DMS53 treated with DMSO at 0.1 percent for 48 hours (cell line): Measurements from ENCODE around the gene CEP164.
A peak's percentile ranks its signal among the peaks of the same experiment; 100 is the strongest.
"Not testable (repeated sequence)": the region's sequence is repeated elsewhere in the genome, so short reads cannot be mapped to it uniquely, and the experiment has no call there.

ENCODE experiments used
- DNase-seq: peaks from one replicate; lab custom pipeline; 2025; ENCODE audit not compliant: unreplicated experiment; lab: John Stamatoyannopoulos, UW

The CEP164 gene

GRCh38 chr11:117303646-117304315 is 23.9 kb upstream of the CEP164 start:
- DNase-seq = no peak

GRCh38 chr11:117305145-117305544 is 22.5 kb upstream of the CEP164 start:
- no peak for DNase-seq

- no peak for DNase-seq
These were observed 18.3 kb upstream of the CEP164 start for GRCh38 chr11:117309310-117309709.

GRCh38 chr11:117313091-117313490 is 14.6 kb upstream of the CEP164 start:
- no peak for DNase-seq

GRCh38 chr11:117313828-117314768 is 13.6 kb upstream of the CEP164 start:
- no peak for DNase-seq

GRCh38 chr11:117314840-117315239 is 12.8 kb upstream of the CEP164 start:
- no peak for DNase-seq

GRCh38 chr11:117315285-117316196 is 12.1 kb upstream of the CEP164 start:
- DNase-seq = no peak

- DNase-seq = peak; percentile 58
These were observed 11.3 kb upstream of the CEP164 start, which contains the start of gene BACE1 for GRCh38 chr11:117316197-117316961. TSS of gene BACE1 (minus strand) at chr11:117316256. CDS start at chr11:117315795, 461 bp downstream.

GRCh38 chr11:117318738-117319137 is 8.9 kb upstream of the CEP164 start:
- DNase-seq = no peak

GRCh38 chr11:117319214-117319840 is 8.3 kb upstream of the CEP164 start:
- DNase-seq = no peak

GRCh38 chr11:117327255-117327566 is 443 bp upstream of the CEP164 start:
- not testable (repeated sequence) for DNase-seq

GRCh38 chr11:117328375-117329010 is 839 bp downstream of the CEP164 start:
- DNase-seq = peak; percentile 28

GRCh38 chr11:117332843-117333242 is 5.2 kb downstream of the CEP164 start:
- no peak for DNase-seq

GRCh38 chr11:117333917-117334316 is 6.3 kb downstream of the CEP164 start:
- no peak for DNase-seq

- DNase-seq = no peak
These were observed 7.2 kb downstream of the CEP164 start for GRCh38 chr11:117334896-117335295.

- no peak for DNase-seq
These were observed 7.7 kb downstream of the CEP164 start for GRCh38 chr11:117335399-117335798.

- no peak for DNase-seq
These were observed 9.4 kb downstream of the CEP164 start for GRCh38 chr11:117337076-117337475.

GRCh38 chr11:117345039-117345438 is 17.4 kb downstream of the CEP164 start:
- no peak for DNase-seq

GRCh38 chr11:117354550-117354949 is 26.9 kb downstream of the CEP164 start:
- DNase-seq = no peak
